ENCODE measurements around the gene SLC25A22. TPM values are rescaled to one million over a fixed set of nuclear protein-coding genes. Genes with fewer than 3 reads are reported as not detected.

SLC25A22 gene
- total and polyA plus RNA-seq, 9 of the 15 experiments (the other 6 are each of a cell fraction or from before 2014, with no cell fraction given) = 0.41 to 55.4 (median 11.4) TPM

- no peak for TF ChIP-seq SPI1 (IDR thresholded peaks at IDR 0.05; ENCODE audit: borderline replicate concordance, low read depth, low read length)
- TF ChIP-seq ARHGAP35 (IDR thresholded peaks at IDR 0.05; ENCODE audit: partially characterized antibody) = no peak
- TF ChIP-seq, protein P1, sequence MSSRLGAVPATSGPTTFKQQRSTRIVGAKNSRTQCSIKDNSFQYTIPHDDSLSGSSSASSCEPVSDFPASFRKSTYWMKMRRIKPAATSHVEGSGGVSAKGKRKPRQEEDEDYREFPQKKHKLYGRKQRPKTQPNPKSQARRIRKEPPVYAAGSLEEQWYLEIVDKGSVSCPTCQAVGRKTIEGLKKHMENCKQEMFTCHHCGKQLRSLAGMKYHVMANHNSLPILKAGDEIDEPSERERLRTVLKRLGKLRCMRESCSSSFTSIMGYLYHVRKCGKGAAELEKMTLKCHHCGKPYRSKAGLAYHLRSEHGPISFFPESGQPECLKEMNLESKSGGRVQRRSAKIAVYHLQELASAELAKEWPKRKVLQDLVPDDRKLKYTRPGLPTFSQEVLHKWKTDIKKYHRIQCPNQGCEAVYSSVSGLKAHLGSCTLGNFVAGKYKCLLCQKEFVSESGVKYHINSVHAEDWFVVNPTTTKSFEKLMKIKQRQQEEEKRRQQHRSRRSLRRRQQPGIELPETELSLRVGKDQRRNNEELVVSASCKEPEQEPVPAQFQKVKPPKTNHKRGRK (tag; IDR thresholded peaks at IDR 0.05) = no peak
- no peak for TF ChIP-seq BRD4 (IDR thresholded peaks at IDR 0.05)
- no peak for TF ChIP-seq BCLAF1 (IDR thresholded peaks at IDR 0.05; ENCODE audit: borderline replicate concordance in 1 of 2, control insufficient read depth in 1 of 2, low read depth in 2 of 2, low read length in 1 of 2)
- TF ChIP-seq ZKSCAN3 (CRISPR knock-in tag; IDR thresholded peaks at IDR 0.05) = no peak
- 0 out of 2 replicates have a peak, but pooled peaks have one; percentile 14 for TF ChIP-seq TARDBP (IDR thresholded peaks at IDR 0.05)
- peak; percentile 95; the same call in 1 of the 2 replicates for TF ChIP-seq ZBTB7A (IDR thresholded peaks at IDR 0.05; ENCODE audit: borderline replicate concordance, control insufficient read depth, low read depth, low read length)
- TF ChIP-seq STAT6 (CRISPR knock-in tag; IDR thresholded peaks at IDR 0.05) = no peak
- no peak for TF ChIP-seq CREB5 (CRISPR knock-in tag; IDR thresholded peaks at IDR 0.05)
- 0 out of 2 replicates have a peak, but pooled peaks have one; percentile 8 for TF ChIP-seq TAF7 (tag; IDR thresholded peaks at IDR 0.05)
- no peak; a peak in 1 of 4 replicates for TF ChIP-seq SRF (CRISPR knock-in tag; IDR thresholded peaks at IDR 0.05)
- no peak for TF ChIP-seq EZH2 (IDR thresholded peaks at IDR 0.05; ENCODE audit: borderline replicate concordance, low read depth, low read length)
- no peak for TF ChIP-seq CCAR2 (IDR thresholded peaks at IDR 0.05; ENCODE audit: low read depth, low read length)
- TF ChIP-seq ZHX1 (conservative IDR thresholded peaks at IDR 0.05; ENCODE audit: low read length) = no peak
Measured at GRCh38 chr11:827146-827896, 29.2 kb upstream of the SLC25A22 start (continued).

Data from K562 (cell line).